Measurements from ENCODE around the gene AZU1. TPM values are rescaled to one million over a fixed set of nuclear protein-coding genes. Genes with fewer than 3 reads are reported as not detected.

The AZU1 gene
- total RNA-seq, 2 experiments from 2014 or later = not detected

- Mint-ChIP-seq H3K9me3 (ENCODE audit: low read depth) (no peaks in the 10 kb centered on the region), H3K27ac (no peak overlapping the region), H3K27me3 (peaks cover 10% of the 10 kb centered on the region), H3K4me3 (no peak overlapping the region), H3K4me1 (peaks cover 13% of the 10 kb centered on the region), H3K36me3 (ENCODE audit: low read depth) (no peaks in the 10 kb centered on the region)
- ATAC-seq = no peak
- no peak for DNase-seq
- intact Hi-C loops (cut with DNase I, micrococcal nuclease) = loop anchor here (2.0 kb wide), 4 partner anchors 120 to 378 kb away; partner anchors contain the start of genes ATP5F1D (in 1 of the 2) and RNF126 (in 1 of the 2)
- CTCF ChIA-PET = interaction anchor here (0.7 to 2.1 kb wide), 14 partner anchors 14 to 478 kb away, joined by 3 to 21 read pairs (median 5); partner anchors contain the start of genes MED16, RNU6-9 and WDR18
- POLR2A ChIA-PET = interaction anchor here (0.6 to 1.0 kb wide), 3 partner anchors 9 to 45 kb away, joined by 3 to 10 read pairs (median 4); no protein-coding TSS in a partner anchor
These were observed 35.6 kb downstream of the AZU1 start for GRCh38 chr19:863315-863620.

- Mint-ChIP-seq H3K27me3 (peaks cover 3% of the 10 kb centered on the region), H3K4me3 (no peak overlapping the region), H3K27ac (no peak overlapping the region), H3K4me1 (peaks cover 16% of the 10 kb centered on the region), H3K9me3 (ENCODE audit: low read depth) (no peaks in the 10 kb centered on the region), H3K36me3 (ENCODE audit: low read depth) (peaks cover 9% of the 10 kb centered on the region)
- POLR2A ChIA-PET = no interaction called here
- ATAC-seq (no peak), DNase-seq (no peak)
- CTCF ChIA-PET = no interaction called here
- intact Hi-C loops (cut with DNase I, micrococcal nuclease) = no loop called here
These were observed 39.2 kb downstream of the AZU1 start for GRCh38 chr19:866769-867300.

GRCh38 chr19:867301-867793 is 39.7 kb downstream of the AZU1 start:
- DNase-seq = no peak
- H3K27me3 Mint-ChIP-seq = peaks cover 3% of the 10 kb centered on the region
- no peak overlapping the region for H3K27ac Mint-ChIP-seq
- H3K9me3 Mint-ChIP-seq (ENCODE audit: low read depth) = no peaks in the 10 kb centered on the region
- ATAC-seq = no peak
- peaks cover 21% of the 10 kb centered on the region for H3K4me1 Mint-ChIP-seq
- intact Hi-C loops (cut with DNase I, micrococcal nuclease) = no loop called here
- H3K4me3 Mint-ChIP-seq = no peak overlapping the region
- ChIA-PET CTCF (no interaction called here), POLR2A (no interaction called here)
- peaks cover 9% of the 10 kb centered on the region for H3K36me3 Mint-ChIP-seq (ENCODE audit: low read depth)

DNA sequence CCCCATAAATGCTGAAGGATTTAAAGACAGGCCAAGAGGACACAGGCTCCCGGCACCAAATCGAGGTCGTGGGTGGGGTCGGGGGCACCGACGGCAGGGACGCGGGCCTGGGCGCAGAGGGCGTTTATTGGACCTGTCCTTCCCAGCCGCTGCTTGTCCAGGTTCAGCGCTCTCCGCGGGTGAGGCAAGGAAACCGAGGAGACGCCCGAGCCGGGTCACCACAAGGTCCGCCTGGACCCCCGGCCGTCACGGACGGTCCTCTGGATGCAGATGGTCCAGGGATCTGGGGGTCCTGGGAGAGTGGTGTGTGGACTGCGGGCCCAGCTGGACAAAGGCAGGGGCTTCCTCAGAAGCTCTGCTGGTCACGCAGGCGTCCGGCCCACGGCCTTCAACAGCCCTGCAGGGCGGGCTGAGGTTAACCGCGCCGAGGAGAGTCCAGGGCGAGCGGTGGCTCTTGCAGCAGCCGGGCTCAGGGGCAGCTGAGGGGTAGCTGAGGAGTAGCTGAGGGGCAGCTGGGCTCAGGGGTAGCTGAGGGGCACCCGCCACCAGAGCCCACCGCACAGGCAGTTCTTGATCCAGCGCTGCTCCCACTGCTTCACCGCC is 40.3 kb downstream of the AZU1 start:
- Mint-ChIP-seq H3K27me3 (no peaks in the 10 kb centered on the region), H3K9me3 (ENCODE audit: low read depth) (no peaks in the 10 kb centered on the region), H3K4me3 (no peak overlapping the region), H3K36me3 (ENCODE audit: low read depth) (peaks cover 9% of the 10 kb centered on the region), H3K4me1 (peaks cover 20% of the 10 kb centered on the region), H3K27ac (no peak overlapping the region)
- ATAC-seq (no peak), DNase-seq (no peak)
- intact Hi-C loops (cut with DNase I, micrococcal nuclease) = no loop called here
- ChIA-PET CTCF (no interaction called here), POLR2A (no interaction called here)

DNA sequence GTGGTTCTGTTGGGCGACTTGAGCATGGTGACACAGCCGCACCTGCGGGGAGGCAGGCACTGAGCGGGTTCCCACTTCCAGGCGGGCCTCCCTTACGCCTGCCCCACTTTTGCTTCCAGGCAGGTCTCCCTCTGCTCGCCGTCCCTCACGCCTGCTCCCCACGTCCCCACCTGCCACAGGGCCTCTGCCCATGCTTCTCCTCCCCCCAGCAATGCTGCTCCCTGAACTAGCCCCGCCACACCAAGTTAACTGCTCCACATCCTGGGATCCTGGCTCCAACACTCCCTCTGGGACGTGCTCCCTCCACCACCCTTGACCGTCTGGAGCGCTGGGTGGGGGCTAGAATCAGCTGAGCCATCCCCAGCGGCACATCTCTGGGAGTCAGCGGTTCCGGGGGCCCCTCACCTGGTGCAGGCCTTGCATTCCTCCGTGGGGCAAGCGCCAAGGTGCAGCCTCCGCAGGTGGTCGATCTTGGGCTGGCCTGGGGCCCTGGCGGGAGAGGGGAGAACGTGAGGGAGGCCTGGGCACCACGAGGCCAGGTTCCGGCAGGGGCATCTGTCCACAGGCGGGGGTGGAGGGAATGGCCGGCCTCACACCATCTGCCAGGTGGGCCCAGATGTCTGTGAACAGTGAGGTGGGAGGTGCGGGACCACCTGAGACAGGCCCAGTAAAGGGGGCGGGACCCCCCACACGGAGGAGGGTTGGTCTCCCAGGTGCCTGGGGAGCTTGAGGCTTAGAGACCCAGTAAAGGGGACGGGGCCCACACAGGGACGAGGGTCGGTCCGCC is 41.0 kb downstream of the AZU1 start:
- no peaks in the 10 kb centered on the region for H3K27me3 Mint-ChIP-seq
- ChIA-PET CTCF (no interaction called here), POLR2A (no interaction called here)
- intact Hi-C loops (cut with DNase I, micrococcal nuclease) = no loop called here
- no peak overlapping the region for H3K27ac Mint-ChIP-seq
- ATAC-seq = no peak
- H3K4me3 Mint-ChIP-seq = no peak overlapping the region
- peaks cover 9% of the 10 kb centered on the region for H3K36me3 Mint-ChIP-seq (ENCODE audit: low read depth)
- no peak for DNase-seq
- H3K4me1 Mint-ChIP-seq = peaks cover 15% of the 10 kb centered on the region
- H3K9me3 Mint-ChIP-seq (ENCODE audit: low read depth) = no peaks in the 10 kb centered on the region

GRCh38 chr19:869245-870177 is 41.9 kb downstream of the AZU1 start:
- peaks cover 12% of the 10 kb centered on the region for H3K4me1 Mint-ChIP-seq
- intact Hi-C loops (cut with DNase I, micrococcal nuclease) = no loop called here
- no peak overlapping the region for H3K4me3 Mint-ChIP-seq
- ChIA-PET POLR2A (no interaction called here), CTCF (no interaction called here)
- no peaks in the 10 kb centered on the region for H3K9me3 Mint-ChIP-seq (ENCODE audit: low read depth)
- DNase-seq (no peak), ATAC-seq (no peak)
- no peaks in the 10 kb centered on the region for H3K27me3 Mint-ChIP-seq
- peaks cover 9% of the 10 kb centered on the region for H3K36me3 Mint-ChIP-seq (ENCODE audit: low read depth)
- H3K27ac Mint-ChIP-seq = no peak overlapping the region

DNA sequence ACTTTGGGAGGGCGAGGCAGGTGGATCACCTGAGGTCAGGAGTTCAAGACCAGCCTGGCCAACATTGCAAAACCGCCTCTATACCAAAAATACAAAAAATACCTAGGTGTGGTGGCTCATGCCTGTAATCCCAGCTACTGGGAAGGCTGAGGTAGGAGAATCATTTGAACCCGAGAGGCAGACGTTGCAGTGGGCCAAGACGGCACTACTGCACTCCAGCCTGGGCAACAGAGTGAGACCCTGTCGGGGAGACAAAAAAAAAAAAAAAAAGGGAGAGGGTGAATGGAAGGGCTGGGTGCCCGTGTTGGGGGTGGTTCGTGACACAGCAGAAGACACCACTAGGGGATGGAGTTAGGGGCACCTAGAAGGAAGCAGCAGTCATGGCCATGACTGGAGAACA is 42.7 kb downstream of the AZU1 start:
- intact Hi-C loops (cut with DNase I, micrococcal nuclease) = no loop called here
- Mint-ChIP-seq H3K27ac (no peak overlapping the region), H3K36me3 (ENCODE audit: low read depth) (peaks cover 9% of the 10 kb centered on the region), H3K27me3 (no peaks in the 10 kb centered on the region), H3K4me1 (peaks cover 12% of the 10 kb centered on the region), H3K4me3 (no peak overlapping the region), H3K9me3 (ENCODE audit: low read depth) (no peaks in the 10 kb centered on the region)
- ChIA-PET CTCF (no interaction called here), POLR2A (no interaction called here)
- DNase-seq (no peak), ATAC-seq (no peak)

- ATAC-seq = no peak
- Mint-ChIP-seq H3K4me1 (peaks cover 12% of the 10 kb centered on the region), H3K27me3 (no peaks in the 10 kb centered on the region), H3K4me3 (no peak overlapping the region), H3K27ac (no peak overlapping the region), H3K9me3 (ENCODE audit: low read depth) (no peaks in the 10 kb centered on the region), H3K36me3 (ENCODE audit: low read depth) (peaks cover 9% of the 10 kb centered on the region)
- CTCF ChIA-PET = no interaction called here
- no peak for DNase-seq
- POLR2A ChIA-PET = no interaction called here
- intact Hi-C loops (cut with DNase I, micrococcal nuclease) = no loop called here
These were observed 43.3 kb downstream of the AZU1 start for GRCh38 chr19:870963-871401.

DNA sequence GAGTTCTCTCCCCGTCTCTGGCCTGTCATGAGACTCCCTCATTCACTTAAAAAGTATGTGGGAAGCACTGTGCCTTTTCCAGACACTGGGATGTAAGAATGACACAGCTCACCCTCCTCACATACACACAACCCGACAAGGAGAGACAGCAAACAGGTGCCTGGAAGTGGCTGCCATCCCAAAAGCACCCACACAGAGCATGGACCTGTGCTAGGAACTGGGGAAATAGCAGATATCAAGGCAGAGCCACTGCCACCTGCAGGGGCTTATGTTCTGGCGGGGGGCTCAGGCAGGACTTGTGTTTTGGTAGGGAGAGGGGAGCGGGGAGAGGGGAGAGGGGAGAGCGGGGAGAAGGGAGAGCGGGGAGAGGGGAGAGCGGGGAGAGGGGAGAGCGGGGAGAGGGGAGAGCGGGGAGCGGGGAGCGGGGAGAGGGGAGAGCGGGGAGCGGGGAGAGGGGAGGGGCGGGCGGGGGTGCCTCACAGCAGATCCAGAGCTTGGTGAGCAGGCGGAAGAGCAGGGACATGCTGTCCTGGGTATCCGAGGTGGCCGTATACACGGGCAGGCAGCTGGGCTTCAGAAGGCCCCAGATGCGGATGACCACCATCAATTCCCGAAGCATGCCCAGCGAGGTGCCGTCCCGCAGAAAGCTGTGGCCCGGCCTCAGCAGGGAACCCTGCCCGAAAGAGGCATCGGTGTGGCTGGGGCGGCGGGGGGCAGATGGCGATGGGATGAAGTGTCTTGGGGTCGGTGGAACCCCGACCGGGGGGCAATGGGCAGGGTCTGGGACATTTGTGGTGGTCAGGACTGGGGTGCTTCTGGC is 44.0 kb downstream of the AZU1 start:
- Mint-ChIP-seq H3K27ac (no peak overlapping the region), H3K4me3 (no peak overlapping the region), H3K4me1 (peaks cover 12% of the 10 kb centered on the region), H3K36me3 (ENCODE audit: low read depth) (peaks cover 9% of the 10 kb centered on the region), H3K27me3 (no peaks in the 10 kb centered on the region), H3K9me3 (ENCODE audit: low read depth) (no peaks in the 10 kb centered on the region)
- ChIA-PET POLR2A (interaction anchor here (0.6 to 1.3 kb wide), 2 partner anchors 8 to 80 kb away, joined by 3 to 4 read pairs; no protein-coding TSS in a partner anchor), CTCF (no interaction called here)
- DNase-seq (no peak), ATAC-seq (no peak)
- intact Hi-C loops (cut with DNase I, micrococcal nuclease) = no loop called here

GRCh38 chr19:872266-872951 is 44.8 kb downstream of the AZU1 start:
- no peaks in the 10 kb centered on the region for H3K27me3 Mint-ChIP-seq
- ChIA-PET CTCF (interaction anchor here (0.8 kb wide), 1 partner anchor 128 kb away, joined by 3 read pairs; no protein-coding TSS in a partner anchor), POLR2A (interaction anchor here (1.3 kb wide), 1 partner anchor 9 kb away, joined by 3 read pairs; no protein-coding TSS in a partner anchor)
- ATAC-seq (peak; percentile 90), DNase-seq (peak; percentile 88)
- intact Hi-C loops (cut with DNase I, micrococcal nuclease) = no loop called here
- H3K4me1 Mint-ChIP-seq = peaks cover 12% of the 10 kb centered on the region
- H3K9me3 Mint-ChIP-seq (ENCODE audit: low read depth) = no peaks in the 10 kb centered on the region
- H3K4me3 Mint-ChIP-seq = no peak overlapping the region
- H3K27ac Mint-ChIP-seq = no peak overlapping the region
- H3K36me3 Mint-ChIP-seq (ENCODE audit: low read depth) = peaks cover 9% of the 10 kb centered on the region

Data from activated CD4-positive, alpha-beta T cell treated with anti-CD3 and anti-CD28 coated beads for 36 hours (primary cell).